Smooth muscle cell (in vitro differentiated cells): ENCODE measurements around the gene LY86. TPM values are rescaled to one million over a fixed set of nuclear protein-coding genes. Genes with fewer than 3 reads are reported as not detected.

Experiments
- DNase-seq: peaks from one replicate; lab custom pipeline; 2025; ENCODE audit not compliant: unreplicated experiment; lab: John Stamatoyannopoulos, UW
- H2AFZ ChIP-seq: fragments of 200-600 bp; sonication (generic); 2 replicates; pipeline ENCODE4 v1.6.0; 2016; ENCODE audit warnings: antibody characterized with exemption, low read depth, mild to moderate bottlenecking
- H3F3A ChIP-seq: fragments of 200-600 bp; sonication (generic); 2 replicates; pipeline ENCODE4 v1.6.0; 2017; ENCODE audit warnings: antibody characterized with exemption, low read depth
- H3K27ac ChIP-seq: fragments of 200-600 bp; sonication (generic); 2 replicates; pipeline ENCODE4 v1.5.1; 2016; ENCODE audit warnings: low read depth, mild to moderate bottlenecking
- H3K27me3 ChIP-seq: fragments of 200-600 bp; sonication (generic); 2 replicates; pipeline ENCODE4 v1.6.1; 2016; ENCODE audit warnings: low read depth, mild to moderate bottlenecking
- H3K36me3 ChIP-seq: fragments of 200-600 bp; sonication (generic); 2 replicates; pipeline ENCODE4 v1.5.1; 2016; ENCODE audit warnings: low read depth
- H3K4me1 ChIP-seq: fragments of 200-600 bp; sonication (generic); 2 replicates; pipeline ENCODE4 v1.5.1; 2016; ENCODE audit warnings: low read depth
- H3K4me2 ChIP-seq: fragments of 200-600 bp; sonication (generic); 2 replicates; pipeline ENCODE4 v1.6.0; 2016; ENCODE audit warnings: mild to moderate bottlenecking
- H3K4me3 ChIP-seq: fragments of 200-600 bp; sonication (generic); 2 replicates; pipeline ENCODE4 v1.5.1; 2016; ENCODE audit warnings: mild to moderate bottlenecking
- H3K79me2 ChIP-seq: fragments of 200-600 bp; sonication (generic); 2 replicates; pipeline ENCODE4 v1.6.0; 2016; ENCODE audit warnings: low read depth, mild to moderate bottlenecking
- H3K9ac ChIP-seq: fragments of 200-600 bp; sonication (generic); 2 replicates; pipeline ENCODE4 v1.6.0; 2016; ENCODE audit warnings: low read depth
- H3K9me3 ChIP-seq: fragments of 200-600 bp; sonication (generic); replicated peaks from 2 replicates; pipeline ENCODE4 v1.5.1; 2016; ENCODE audit warnings: low read depth
- H4K20me1 ChIP-seq: fragments of 200-600 bp; sonication (generic); 2 replicates; pipeline ENCODE4 v1.6.0; 2016; ENCODE audit warnings: low read depth
- CTCF ChIP-seq: fragments of 200-600 bp; sonication (generic); IDR thresholded peaks from 2 replicates; pipeline ENCODE4 v1.5.1; 2017; ENCODE audit warnings: borderline replicate concordance, mild to moderate bottlenecking, antibody characterized with exemption; ENCODE audit not compliant: insufficient read depth, poor library complexity, severe bottlenecking
- WGBS: methylation state at CpG from one replicate; pipeline ENCODE4 v1.1.7; 2016; ENCODE audit warnings: low lambda C conversion rate; 5-methylcytosine and 5-hydroxymethylcytosine counted together
- polyA plus RNA-seq: library from polyadenylated mRNA; unstranded; fragments of >200 nt; fragmentation: Nextera tagmentation; extraction: Ambion mirVana; gene quantifications from 2 replicates; pipeline ENCODE4 v1.2.1, GENCODE V29; 2016
- total RNA-seq: library from RNA; depleted of rRNA; stranded (reverse); fragments of >200 nt; gene quantifications from 2 replicates; pipeline ENCODE4 v1.2.3, GENCODE V29; 2014

The LY86 gene
- total and polyA plus RNA-seq, 2 experiments from 2014 or later = not detected

- H3K79me2 ChIP-seq = no peaks in the 10 kb centered on the region
- H3K27ac ChIP-seq = no peak overlapping the region
- H3K36me3 ChIP-seq = no peaks in the 10 kb centered on the region
- H3K4me2 ChIP-seq = peak overlapping the region; percentile 29
- H3K27me3 ChIP-seq = peaks cover 4% of the 10 kb centered on the region
- no peak for DNase-seq
- no peak overlapping the region for H3K4me3 ChIP-seq
- H3F3A ChIP-seq = no peaks in the 10 kb centered on the region
- 70% methylated on average over 4 of the region's 4 CpGs for WGBS
- H3K4me1 ChIP-seq = no peaks in the 10 kb centered on the region
- H3K9me3 ChIP-seq = no peaks in the 10 kb centered on the region
- no peak for TF ChIP-seq CTCF
- no peaks in the 10 kb centered on the region for H4K20me1 ChIP-seq
- no peak overlapping the region for H3K9ac ChIP-seq
- H2AFZ ChIP-seq = no peak overlapping the region
Observed at GRCh38 chr6:6557504-6557839, 31.0 kb upstream of the LY86 start.

GRCh38 chr6:6557886-6558285 is 30.6 kb upstream of the LY86 start:
- Histone ChIP-seq H3K4me2 (no peak overlapping the region), H2AFZ (no peak overlapping the region), H3K9me3 (no peaks in the 10 kb centered on the region), H3K4me3 (no peak overlapping the region), H3K27me3 (peaks cover 4% of the 10 kb centered on the region), H3F3A (no peaks in the 10 kb centered on the region), H3K27ac (no peak overlapping the region), H3K36me3 (no peaks in the 10 kb centered on the region), H3K9ac (no peak overlapping the region), H4K20me1 (no peaks in the 10 kb centered on the region), H3K79me2 (no peaks in the 10 kb centered on the region), H3K4me1 (no peaks in the 10 kb centered on the region)
- no peak for DNase-seq
- no peak for TF ChIP-seq CTCF
- WGBS = 83% methylated on average over 7 of the region's 7 CpGs

GRCh38 chr6:6559994-6560570 is 28.4 kb upstream of the LY86 start:
- H3K9ac ChIP-seq = no peak overlapping the region
- peaks cover 9% of the 10 kb centered on the region for H3K27me3 ChIP-seq
- H4K20me1 ChIP-seq = no peaks in the 10 kb centered on the region
- WGBS = 78% methylated on average over 6 of the region's 6 CpGs
- TF ChIP-seq CTCF = no peak
- no peak overlapping the region for H3K4me2 ChIP-seq
- no peaks in the 10 kb centered on the region for H3K79me2 ChIP-seq
- no peaks in the 10 kb centered on the region for H3F3A ChIP-seq
- H3K4me1 ChIP-seq = no peaks in the 10 kb centered on the region
- no peak overlapping the region for H3K27ac ChIP-seq
- no peak for DNase-seq
- no peaks in the 10 kb centered on the region for H3K9me3 ChIP-seq
- H3K4me3 ChIP-seq = no peak overlapping the region
- no peak overlapping the region for H2AFZ ChIP-seq
- no peaks in the 10 kb centered on the region for H3K36me3 ChIP-seq

- Histone ChIP-seq H3F3A (no peaks in the 10 kb centered on the region), H3K27me3 (peaks cover 9% of the 10 kb centered on the region), H4K20me1 (no peaks in the 10 kb centered on the region), H3K79me2 (no peaks in the 10 kb centered on the region), H3K27ac (no peak overlapping the region), H2AFZ (no peak overlapping the region), H3K9ac (no peak overlapping the region), H3K4me1 (no peaks in the 10 kb centered on the region), H3K4me2 (no peak overlapping the region), H3K9me3 (no peaks in the 10 kb centered on the region), H3K4me3 (no peak overlapping the region), H3K36me3 (no peaks in the 10 kb centered on the region)
- TF ChIP-seq CTCF = no peak
- WGBS = 81% methylated on average over 3 of the region's 3 CpGs
- DNase-seq = no peak
Observed at GRCh38 chr6:6560909-6561308, 27.6 kb upstream of the LY86 start.
